ENCODE data around the gene ALG5.

The ALG5 gene

GRCh38 chr13:36945078-36945477 is 54.1 kb downstream of the ALG5 start:
- Histone ChIP-seq H3K4me3 (ENCODE audit: low read depth in 1 of 2, low read length in 1 of 2) (no peak overlapping the region), H3K4me1 (ENCODE audit: control insufficient read depth in 1 of 2, insufficient read depth in 1 of 2, low read depth in 1 of 2, low read length in 1 of 2) (no peaks in the 10 kb centered on the region), H3K36me3 (peaks cover 5% of the 10 kb centered on the region), H3K27ac (no peak overlapping the region), H3K27me3 (no peaks in the 10 kb centered on the region), H3K9me3 (no peaks in the 10 kb centered on the region)
- TF ChIP-seq CTCF (IDR thresholded peaks at IDR 0.05), result no peak

- H3K4me3 ChIP-seq (ENCODE audit: low read depth in 1 of 2, low read length in 1 of 2), result no peak overlapping the region
- H3K27me3 ChIP-seq, result peaks cover 51% of the 10 kb centered on the region
- no peaks in the 10 kb centered on the region for H3K4me1 ChIP-seq (ENCODE audit: control insufficient read depth in 1 of 2, insufficient read depth in 1 of 2, low read depth in 1 of 2, low read length in 1 of 2)
- no peak overlapping the region for H3K27ac ChIP-seq
- no peaks in the 10 kb centered on the region for H3K36me3 ChIP-seq
- no peak for TF ChIP-seq CTCF (IDR thresholded peaks at IDR 0.05)
- H3K9me3 ChIP-seq, result no peaks in the 10 kb centered on the region
These were observed 73.5 kb downstream of the ALG5 start for GRCh38 chr13:36925603-36926002.

GRCh38 chr13:36924001-36924400 is 75.1 kb downstream of the ALG5 start:
- H3K4me3 ChIP-seq (ENCODE audit: low read depth in 1 of 2, low read length in 1 of 2), result no peak overlapping the region
- no peaks in the 10 kb centered on the region for H3K9me3 ChIP-seq
- H3K27me3 ChIP-seq, result peaks cover 67% of the 10 kb centered on the region
- H3K36me3 ChIP-seq, result no peaks in the 10 kb centered on the region
- TF ChIP-seq CTCF (IDR thresholded peaks at IDR 0.05), result no peak
- H3K4me1 ChIP-seq (ENCODE audit: control insufficient read depth in 1 of 2, insufficient read depth in 1 of 2, low read depth in 1 of 2, low read length in 1 of 2), result peaks cover 0 to 9% of the 10 kb centered on the region in 2 experiments
- no peak overlapping the region for H3K27ac ChIP-seq

GRCh38 chr13:36921631-36922301 is 77.4 kb downstream of the ALG5 start:
- Histone ChIP-seq H3K27ac (no peak overlapping the region), H3K9me3 (no peaks in the 10 kb centered on the region), H3K4me3 (ENCODE audit: low read depth in 1 of 2, low read length in 1 of 2) (no peak overlapping the region), H3K4me1 (ENCODE audit: control insufficient read depth in 1 of 2, insufficient read depth in 1 of 2, low read depth in 1 of 2, low read length in 1 of 2) (peaks cover 0 to 10% of the 10 kb centered on the region in 2 experiments), H3K36me3 (no peaks in the 10 kb centered on the region), H3K27me3 (peaks cover 86% of the 10 kb centered on the region)
- TF ChIP-seq CTCF (IDR thresholded peaks at IDR 0.05), result no peak

GRCh38 chr13:36920616-36921185 is 78.4 kb downstream of the ALG5 start:
- H3K4me3 ChIP-seq (ENCODE audit: low read depth in 1 of 2, low read length in 1 of 2), result no peak overlapping the region
- peaks cover 97% of the 10 kb centered on the region for H3K27me3 ChIP-seq
- TF ChIP-seq CTCF (IDR thresholded peaks at IDR 0.05), result no peak
- H3K4me1 ChIP-seq (ENCODE audit: control insufficient read depth in 1 of 2, insufficient read depth in 1 of 2, low read depth in 1 of 2, low read length in 1 of 2), result peaks cover 0 to 10% of the 10 kb centered on the region in 2 experiments
- no peaks in the 10 kb centered on the region for H3K36me3 ChIP-seq
- no peak overlapping the region for H3K27ac ChIP-seq
- no peaks in the 10 kb centered on the region for H3K9me3 ChIP-seq
